Stimulated activated CD8-positive, alpha-beta memory T cell treated with anti-CD3 and anti-CD28 coated beads, Interleukin-7, amount 100 ng/mL, for 4 hours (primary cell): ENCODE results near the gene IZUMO2.
"Not testable (repeated sequence)": the region's sequence is repeated elsewhere in the genome, so short reads cannot be mapped to it uniquely, and the experiment has no call there.

Source experiments
- DNase-seq, 2 donors: peaks; one replicate each; pipeline ENCODE4 v3.0.0-alpha.2; 2020; ENCODE audit warnings: low read depth in 2 of 2

Gene IZUMO2

GRCh38 chr19:50135856-50136602 lies 27.1 kb downstream of the IZUMO2 start:
- DNase-seq = not testable (repeated sequence)

- DNase-seq = not testable (repeated sequence)
Measured at GRCh38 chr19:50134777-50135719, 28.0 kb downstream of the IZUMO2 start.

- DNase-seq = not testable (repeated sequence)
Measured at GRCh38 chr19:50133518-50134492, 29.3 kb downstream of the IZUMO2 start.

GRCh38 chr19:50104012-50104411 lies 59.1 kb downstream of the IZUMO2 start:
- not testable (repeated sequence) for DNase-seq

GRCh38 chr19:50103405-50103804 lies 59.7 kb downstream of the IZUMO2 start:
- not testable (repeated sequence) for DNase-seq
